ENCODE results near the gene IGFLR1. TPM values are rescaled to one million over a fixed set of nuclear protein-coding genes. Genes with fewer than 3 reads are reported as not detected.

The IGFLR1 gene
- total and polyA plus RNA-seq, 9 of the 15 experiments (the other 6 are each of a cell fraction or from before 2014, with no cell fraction given) = 1.0 to 14.3 (median 4.6) TPM

DNA sequence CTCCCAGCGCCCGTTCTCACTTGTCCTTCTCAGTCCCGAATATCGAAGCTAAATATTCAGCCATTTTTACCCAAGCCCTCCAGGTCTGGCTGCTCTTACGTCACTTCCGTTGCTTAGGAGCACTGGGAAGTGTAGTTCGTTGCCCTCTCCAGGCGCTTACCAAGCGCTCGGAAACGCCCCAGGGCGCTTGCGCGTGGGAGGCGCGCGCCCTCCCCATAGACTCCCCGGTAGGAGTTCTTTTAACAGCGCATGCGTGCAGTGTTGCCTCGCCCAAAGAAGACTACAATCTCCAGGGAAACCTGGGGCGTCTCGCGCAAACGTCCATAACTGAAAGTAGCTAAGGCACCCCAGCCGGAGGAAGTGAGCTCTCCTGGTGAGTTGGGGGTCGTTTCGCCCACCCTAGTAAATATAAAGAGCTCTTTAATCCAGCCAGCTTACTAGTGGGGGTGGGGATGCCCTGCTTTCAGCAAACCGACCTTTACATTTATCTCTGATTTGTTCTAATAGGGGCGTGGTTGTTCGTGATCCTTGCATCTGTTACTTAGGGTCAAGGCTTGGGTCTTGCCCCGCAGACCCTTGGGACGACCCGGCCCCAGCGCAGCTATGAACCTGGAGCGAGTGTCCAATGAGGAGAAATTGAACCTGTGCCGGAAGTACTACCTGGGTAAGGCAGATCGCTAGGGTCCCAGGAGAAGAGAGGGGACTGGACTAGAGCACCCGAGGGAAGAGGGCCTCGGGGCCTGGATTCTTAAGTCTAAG is 3.3 kb upstream of the IGFLR1 start, which contains the start of the genes PSENEN and U2AF1L4 (continued):
- TF ChIP-seq PHF8 (IDR thresholded peaks at IDR 0.05; ENCODE audit: borderline replicate concordance, low read length) (peak; percentile 59; the same call in 1 of the 2 replicates), SMARCC2 (IDR thresholded peaks at IDR 0.05; ENCODE audit: low read depth) (no peak), ZNF3 (CRISPR knock-in tag; IDR thresholded peaks at IDR 0.05) (no peak), NR4A1 (CRISPR knock-in tag; IDR thresholded peaks at IDR 0.05) (no peak), NR4A1 (tag; IDR thresholded peaks at IDR 0.05) (no peak), OTX1 (CRISPR knock-in tag; IDR thresholded peaks at IDR 0.05) (no peak), RFX1 (IDR thresholded peaks at IDR 0.05) (peak; percentile 91), ILF3 (IDR thresholded peaks at IDR 0.05; ENCODE audit: borderline replicate concordance) (no peak), RBM14 (IDR thresholded peaks at IDR 0.05; ENCODE audit: borderline replicate concordance, insufficient read depth, low read depth, low read length) (no peak), GTF2F1 (IDR thresholded peaks at IDR 0.05; ENCODE audit: low read depth, low read length) (no peak)
- TF ChIP-seq, protein P1, sequence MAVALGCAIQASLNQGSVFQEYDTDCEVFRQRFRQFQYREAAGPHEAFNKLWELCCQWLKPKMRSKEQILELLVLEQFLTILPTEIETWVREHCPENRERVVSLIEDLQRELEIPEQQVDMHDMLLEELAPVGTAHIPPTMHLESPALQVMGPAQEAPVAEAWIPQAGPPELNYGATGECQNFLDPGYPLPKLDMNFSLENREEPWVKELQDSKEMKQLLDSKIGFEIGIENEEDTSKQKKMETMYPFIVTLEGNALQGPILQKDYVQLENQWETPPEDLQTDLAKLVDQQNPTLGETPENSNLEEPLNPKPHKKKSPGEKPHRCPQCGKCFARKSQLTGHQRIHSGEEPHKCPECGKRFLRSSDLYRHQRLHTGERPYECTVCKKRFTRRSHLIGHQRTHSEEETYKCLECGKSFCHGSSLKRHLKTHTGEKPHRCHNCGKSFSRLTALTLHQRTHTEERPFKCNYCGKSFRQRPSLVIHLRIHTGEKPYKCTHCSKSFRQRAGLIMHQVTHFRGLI (CRISPR knock-in tag; IDR thresholded peaks at IDR 0.05) = no peak
- TF ChIP-seq, protein P2, sequence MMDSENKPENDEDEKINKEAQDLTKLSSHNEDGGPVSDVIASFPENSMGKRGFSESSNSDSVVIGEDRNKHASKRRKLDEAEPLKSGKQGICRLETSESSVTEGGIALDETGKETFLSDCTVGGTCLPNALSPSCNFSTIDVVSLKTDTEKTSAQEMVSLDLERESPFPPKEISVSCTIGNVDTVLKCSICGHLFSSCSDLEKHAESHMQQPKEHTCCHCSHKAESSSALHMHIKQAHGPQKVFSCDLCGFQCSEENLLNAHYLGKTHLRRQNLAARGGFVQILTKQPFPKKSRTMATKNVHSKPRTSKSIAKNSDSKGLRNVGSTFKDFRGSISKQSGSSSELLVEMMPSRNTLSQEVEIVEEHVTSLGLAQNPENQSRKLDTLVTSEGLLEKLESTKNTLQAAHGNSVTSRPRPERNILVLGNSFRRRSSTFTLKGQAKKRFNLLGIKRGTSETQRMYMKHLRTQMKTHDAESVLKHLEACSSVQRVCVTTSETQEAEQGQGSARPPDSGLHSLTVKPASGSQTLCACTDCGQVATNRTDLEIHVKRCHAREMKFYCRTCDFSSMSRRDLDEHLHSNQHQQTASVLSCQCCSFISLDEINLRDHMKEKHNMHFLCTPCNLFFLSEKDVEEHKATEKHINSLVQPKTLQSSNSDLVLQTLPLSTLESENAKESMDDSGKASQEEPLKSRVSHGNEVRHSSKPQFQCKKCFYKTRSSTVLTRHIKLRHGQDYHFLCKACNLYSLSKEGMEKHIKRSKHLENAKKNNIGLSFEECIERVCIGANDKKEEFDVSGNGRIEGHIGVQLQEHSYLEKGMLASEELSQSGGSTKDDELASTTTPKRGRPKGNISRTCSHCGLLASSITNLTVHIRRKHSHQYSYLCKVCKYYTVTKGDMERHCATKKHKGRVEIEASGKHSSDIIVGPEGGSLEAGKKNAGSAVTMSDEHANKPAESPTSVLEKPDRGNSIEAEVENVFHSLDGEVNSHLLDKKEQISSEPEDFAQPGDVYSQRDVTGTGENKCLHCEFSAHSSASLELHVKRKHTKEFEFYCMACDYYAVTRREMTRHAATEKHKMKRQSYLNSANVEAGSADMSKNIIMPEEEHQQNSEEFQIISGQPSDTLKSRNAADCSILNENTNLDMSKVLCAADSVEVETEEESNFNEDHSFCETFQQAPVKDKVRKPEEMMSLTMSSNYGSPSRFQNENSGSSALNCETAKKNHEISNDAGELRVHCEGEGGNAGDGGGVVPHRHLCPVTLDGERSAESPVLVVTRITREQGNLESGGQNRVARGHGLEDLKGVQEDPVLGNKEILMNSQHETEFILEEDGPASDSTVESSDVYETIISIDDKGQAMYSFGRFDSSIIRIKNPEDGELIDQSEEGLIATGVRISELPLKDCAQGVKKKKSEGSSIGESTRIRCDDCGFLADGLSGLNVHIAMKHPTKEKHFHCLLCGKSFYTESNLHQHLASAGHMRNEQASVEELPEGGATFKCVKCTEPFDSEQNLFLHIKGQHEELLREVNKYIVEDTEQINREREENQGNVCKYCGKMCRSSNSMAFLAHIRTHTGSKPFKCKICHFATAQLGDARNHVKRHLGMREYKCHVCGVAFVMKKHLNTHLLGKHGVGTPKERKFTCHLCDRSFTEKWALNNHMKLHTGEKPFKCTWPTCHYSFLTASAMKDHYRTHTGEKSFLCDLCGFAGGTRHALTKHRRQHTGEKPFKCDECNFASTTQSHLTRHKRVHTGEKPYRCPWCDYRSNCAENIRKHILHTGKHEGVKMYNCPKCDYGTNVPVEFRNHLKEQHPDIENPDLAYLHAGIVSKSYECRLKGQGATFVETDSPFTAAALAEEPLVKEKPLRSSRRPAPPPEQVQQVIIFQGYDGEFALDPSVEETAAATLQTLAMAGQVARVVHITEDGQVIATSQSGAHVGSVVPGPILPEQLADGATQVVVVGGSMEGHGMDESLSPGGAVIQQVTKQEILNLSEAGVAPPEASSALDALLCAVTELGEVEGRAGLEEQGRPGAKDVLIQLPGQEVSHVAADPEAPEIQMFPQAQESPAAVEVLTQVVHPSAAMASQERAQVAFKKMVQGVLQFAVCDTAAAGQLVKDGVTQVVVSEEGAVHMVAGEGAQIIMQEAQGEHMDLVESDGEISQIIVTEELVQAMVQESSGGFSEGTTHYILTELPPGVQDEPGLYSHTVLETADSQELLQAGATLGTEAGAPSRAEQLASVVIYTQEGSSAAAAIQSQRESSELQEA (IDR thresholded peaks at IDR 0.05; ENCODE audit: low read depth) = no peak
- TF ChIP-seq, protein P3, sequence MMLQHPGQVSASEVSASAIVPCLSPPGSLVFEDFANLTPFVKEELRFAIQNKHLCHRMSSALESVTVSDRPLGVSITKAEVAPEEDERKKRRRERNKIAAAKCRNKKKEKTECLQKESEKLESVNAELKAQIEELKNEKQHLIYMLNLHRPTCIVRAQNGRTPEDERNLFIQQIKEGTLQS (IDR thresholded peaks at IDR 0.05) = peak; percentile 87
- TF ChIP-seq, protein P3 (CRISPR knock-in tag; conservative IDR thresholded peaks at IDR 0.05) = no peak
